OCI-LY1 (cell line): ENCODE data around the gene INO80B.

Experiments
- H2AFZ ChIP-seq: fragments of 200-600 bp; sonication (generic), shearing (Covaris generic); 2 replicates; pipeline ENCODE4 v1.6.0; 2014; ENCODE audit warnings: antibody characterized with exemption, mild to moderate bottlenecking, low read length
- H3F3A ChIP-seq: fragments of 200-600 bp; sonication (generic), shearing (Covaris generic); 2 replicates; pipeline ENCODE4 v1.6.0; 2014; ENCODE audit warnings: mild to moderate bottlenecking, antibody characterized with exemption, low read length, moderate library complexity; ENCODE audit not compliant: insufficient read depth
- H3K27ac ChIP-seq: fragments of 200-600 bp; sonication (generic); 2 replicates; pipeline ENCODE4 v1.5.1; 2014; ENCODE audit warnings: low read length, mixed run types, mild to moderate bottlenecking, low read depth; ENCODE audit not compliant: poor library complexity, severe bottlenecking
- H3K27me3 ChIP-seq: fragments of 200-600 bp; sonication (generic); 2 replicates; pipeline ENCODE4 v1.6.0; 2014; ENCODE audit warnings: antibody characterized with exemption, mild to moderate bottlenecking, low read length, moderate library complexity; ENCODE audit not compliant: insufficient read depth
- H3K36me3 ChIP-seq: fragments of 200-600 bp; sonication (generic); 2 replicates; pipeline ENCODE4 v1.6.1; 2014; ENCODE audit warnings: mild to moderate bottlenecking, antibody characterized with exemption, low read length, moderate library complexity, mixed read lengths; ENCODE audit not compliant: insufficient read depth
- H3K4me1 ChIP-seq: fragments of 200-600 bp; sonication (generic); 2 replicates; pipeline ENCODE4 v1.5.1; 2014; ENCODE audit warnings: mild to moderate bottlenecking, low read length, moderate library complexity; ENCODE audit not compliant: insufficient read depth, severe bottlenecking
- H3K4me2 ChIP-seq: fragments of 200-600 bp; sonication (generic), shearing (Covaris generic); 2 replicates; pipeline ENCODE4 v1.6.1; 2014; ENCODE audit warnings: low read length
- H3K4me3 ChIP-seq: fragments of 200-600 bp; sonication (generic); 2 replicates; pipeline ENCODE4 v1.5.1; 2014; ENCODE audit warnings: low read length, low read depth, mild to moderate bottlenecking, mixed read lengths; ENCODE audit not compliant: poor library complexity, severe bottlenecking
- H3K79me2 ChIP-seq: fragments of 200-600 bp; shearing (Covaris generic); 2 replicates; pipeline ENCODE4 v1.6.1; 2016; ENCODE audit warnings: mixed run types, low read length, mixed read lengths; ENCODE audit not compliant: insufficient read depth
- H3K9ac ChIP-seq: fragments of 200-600 bp; sonication (generic), shearing (Covaris generic); 2 replicates; pipeline ENCODE4 v1.6.1; 2014; ENCODE audit warnings: mild to moderate bottlenecking, low read length, mixed read lengths
- H3K9me2 ChIP-seq: fragments of 200-600 bp; sonication (generic), shearing (Covaris generic); 2 replicates; pipeline ENCODE4 v1.6.1; 2014; ENCODE audit warnings: low read depth, mild to moderate bottlenecking, low read length, mixed read lengths
- H3K9me3 ChIP-seq: fragments of 200-600 bp; shearing (Covaris generic); 2 replicates; pipeline ENCODE4 v1.6.1; 2014; ENCODE audit warnings: low read length, mixed read lengths
- H4K20me1 ChIP-seq: fragments of 200-600 bp; sonication (generic), shearing (Covaris generic); 2 replicates; pipeline ENCODE4 v1.6.0; 2016; ENCODE audit warnings: mild to moderate bottlenecking, low read length; ENCODE audit not compliant: insufficient read depth
- EZH2 ChIP-seq: fragments of 200-600 bp; sonication (generic), shearing (Covaris generic); IDR thresholded peaks from 2 replicates; pipeline ENCODE4 v1.8.0; 2017; ENCODE audit warnings: borderline replicate concordance, mixed run types, mild to moderate bottlenecking, antibody characterized with exemption, low read length, moderate library complexity, mixed read lengths
- TF ChIP-seq, protein P1 (sequence below): fragments of 200-600 bp; sonication (generic), shearing (Covaris generic); IDR thresholded peaks from 2 replicates; pipeline ENCODE4 v1.5.1; 2017; ENCODE audit warnings: mild to moderate bottlenecking, antibody characterized with exemption, low read length, moderate library complexity, mixed read lengths

Gene INO80B

DNA sequence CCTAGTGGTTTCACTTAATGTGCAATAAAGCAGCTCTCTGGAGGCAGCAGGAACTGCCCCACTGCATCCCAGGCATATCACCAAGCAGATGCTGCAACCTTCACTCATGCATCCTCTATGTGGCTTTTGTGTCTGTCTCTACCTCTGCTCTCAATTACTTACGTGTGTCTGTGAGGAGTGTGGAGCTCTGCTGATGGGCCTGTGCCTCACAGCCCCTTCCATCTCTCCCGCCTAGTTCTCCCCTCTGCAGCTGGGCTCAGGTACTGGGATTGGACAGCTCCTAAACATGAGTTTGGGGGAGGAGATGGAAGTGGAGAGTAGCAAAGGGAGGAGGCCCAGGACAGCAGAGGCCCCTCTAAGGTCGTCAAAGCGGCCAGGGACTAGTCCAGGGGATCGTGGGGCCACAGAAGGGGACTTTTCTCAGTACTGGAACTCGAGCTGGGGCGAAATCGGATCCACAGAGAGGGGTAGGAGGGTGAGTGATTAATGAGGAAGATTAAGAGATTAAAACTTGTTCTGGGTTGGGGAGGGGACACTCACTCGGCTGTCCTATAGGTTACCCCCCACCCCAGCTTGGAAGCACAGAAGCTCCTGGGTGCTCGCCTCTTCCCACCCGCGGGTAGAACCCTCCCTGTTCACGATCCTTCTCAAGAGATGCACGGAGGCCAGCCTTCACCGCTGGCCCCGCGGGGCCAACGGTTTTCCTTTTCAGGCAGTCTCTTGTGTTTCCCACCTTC is 46.6 kb downstream of the INO80B start:
- Histone ChIP-seq H3K9ac (no peak overlapping the region), H4K20me1 (no peaks in the 10 kb centered on the region), H3K4me3 (no peak overlapping the region), H3K4me1 (peaks cover 25% of the 10 kb centered on the region), H2AFZ (no peak overlapping the region), H3F3A (no peaks in the 10 kb centered on the region), H3K27me3 (peaks cover 25% of the 10 kb centered on the region; the same call in 1 of the 2 replicates), H3K79me2 (no peaks in the 10 kb centered on the region), H3K9me2 (no peaks in the 10 kb centered on the region), H3K9me3 (no peaks in the 10 kb centered on the region), H3K4me2 (no peak overlapping the region), H3K36me3 (peaks cover 17% of the 10 kb centered on the region), H3K27ac (no peak overlapping the region)
- TF ChIP-seq EZH2, result no peak
- TF ChIP-seq, protein P1, sequence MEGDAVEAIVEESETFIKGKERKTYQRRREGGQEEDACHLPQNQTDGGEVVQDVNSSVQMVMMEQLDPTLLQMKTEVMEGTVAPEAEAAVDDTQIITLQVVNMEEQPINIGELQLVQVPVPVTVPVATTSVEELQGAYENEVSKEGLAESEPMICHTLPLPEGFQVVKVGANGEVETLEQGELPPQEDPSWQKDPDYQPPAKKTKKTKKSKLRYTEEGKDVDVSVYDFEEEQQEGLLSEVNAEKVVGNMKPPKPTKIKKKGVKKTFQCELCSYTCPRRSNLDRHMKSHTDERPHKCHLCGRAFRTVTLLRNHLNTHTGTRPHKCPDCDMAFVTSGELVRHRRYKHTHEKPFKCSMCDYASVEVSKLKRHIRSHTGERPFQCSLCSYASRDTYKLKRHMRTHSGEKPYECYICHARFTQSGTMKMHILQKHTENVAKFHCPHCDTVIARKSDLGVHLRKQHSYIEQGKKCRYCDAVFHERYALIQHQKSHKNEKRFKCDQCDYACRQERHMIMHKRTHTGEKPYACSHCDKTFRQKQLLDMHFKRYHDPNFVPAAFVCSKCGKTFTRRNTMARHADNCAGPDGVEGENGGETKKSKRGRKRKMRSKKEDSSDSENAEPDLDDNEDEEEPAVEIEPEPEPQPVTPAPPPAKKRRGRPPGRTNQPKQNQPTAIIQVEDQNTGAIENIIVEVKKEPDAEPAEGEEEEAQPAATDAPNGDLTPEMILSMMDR, result no peak

DNA sequence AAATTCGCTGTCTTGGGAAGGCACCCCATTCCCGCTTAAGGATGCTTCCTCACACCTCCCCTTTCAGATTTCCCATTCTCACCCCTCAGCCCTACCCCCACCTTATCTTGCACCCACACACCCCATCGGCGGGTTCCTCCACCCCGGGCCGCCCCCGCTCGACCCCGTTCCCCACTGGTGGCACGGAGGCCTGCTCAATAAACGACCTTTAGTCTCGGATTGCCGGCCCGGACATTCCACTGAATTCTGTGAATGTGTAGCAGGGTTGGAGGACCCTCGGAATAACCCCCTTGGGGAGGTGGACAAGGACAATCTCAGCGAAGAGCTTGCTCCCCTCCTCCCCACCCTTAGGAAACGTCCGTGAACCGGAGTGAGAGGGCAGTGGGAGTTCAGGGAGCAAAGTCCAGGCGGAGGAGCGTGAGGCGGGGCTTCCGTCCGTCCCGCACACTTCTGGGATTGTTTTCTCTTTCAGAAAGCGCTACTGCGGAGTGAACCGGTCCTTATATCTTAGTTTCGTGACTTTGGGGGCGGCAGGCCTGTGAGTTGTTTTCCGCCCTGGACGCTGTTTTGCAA is 47.3 kb downstream of the INO80B start:
- TF ChIP-seq, protein P1, result no peak
- TF ChIP-seq EZH2, result no peak
- Histone ChIP-seq H3K4me3 (peak overlapping the region; percentile 53), H3K79me2 (no peaks in the 10 kb centered on the region), H3K36me3 (peaks cover 17% of the 10 kb centered on the region), H3K9me3 (no peaks in the 10 kb centered on the region), H3K27me3 (peaks cover 25% of the 10 kb centered on the region; the same call in 1 of the 2 replicates), H3K4me2 (peak overlapping the region; percentile 61), H3K4me1 (peaks cover 30% of the 10 kb centered on the region), H4K20me1 (no peaks in the 10 kb centered on the region), H3K9me2 (no peaks in the 10 kb centered on the region), H3K27ac (no peak overlapping the region), H3K9ac (peak overlapping the region; percentile 61), H3F3A (no peaks in the 10 kb centered on the region), H2AFZ (no peak overlapping the region)

DNA sequence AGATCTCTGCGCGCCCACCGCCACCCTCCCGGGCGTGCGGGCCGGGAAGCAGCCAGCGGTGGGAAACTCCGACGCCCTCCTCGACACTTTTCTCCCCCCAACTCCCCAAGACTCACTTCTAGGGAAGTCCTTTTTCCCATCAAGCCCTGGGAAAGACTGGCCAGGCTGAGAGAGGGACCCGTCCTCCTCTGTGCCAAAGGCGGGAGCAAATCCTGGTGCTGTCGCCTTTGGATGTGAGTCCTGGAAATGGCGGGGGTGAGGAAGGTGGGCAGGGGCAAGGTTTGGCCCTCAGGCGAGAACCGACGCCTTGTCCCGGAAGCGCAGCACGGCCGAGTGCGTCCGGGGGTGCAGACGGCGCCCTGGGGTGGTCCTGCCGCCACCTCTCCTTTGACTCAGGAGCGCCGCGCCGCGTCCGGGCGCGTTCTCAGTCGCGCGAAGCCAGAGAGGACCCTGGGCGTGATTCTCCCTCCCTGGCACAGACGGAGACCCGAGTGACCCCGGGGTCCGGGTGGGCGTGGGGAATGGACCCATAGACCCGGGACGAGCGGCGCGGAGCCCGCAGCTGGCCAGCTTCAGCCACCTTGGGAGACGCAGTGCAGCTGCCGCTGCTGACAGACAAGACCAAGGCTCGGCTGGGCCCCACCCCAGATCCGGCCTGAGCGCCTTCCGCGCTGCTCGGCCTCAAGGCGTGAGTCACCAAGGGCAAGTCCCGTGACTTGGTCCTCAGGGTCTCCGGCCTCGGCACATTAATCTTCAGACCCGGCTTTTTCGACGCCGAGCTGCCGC is 48.0 kb downstream of the INO80B start:
- Histone ChIP-seq H2AFZ (no peak overlapping the region), H3K27me3 (peaks cover 25% of the 10 kb centered on the region; the same call in 1 of the 2 replicates), H3K9me3 (no peaks in the 10 kb centered on the region), H3K79me2 (no peaks in the 10 kb centered on the region), H3K4me2 (peak overlapping the region; percentile 61), H3K27ac (no peak overlapping the region), H3K4me1 (peaks cover 31% of the 10 kb centered on the region), H3K36me3 (peaks cover 17% of the 10 kb centered on the region), H3F3A (no peaks in the 10 kb centered on the region), H3K9ac (peak overlapping the region; percentile 61), H4K20me1 (no peaks in the 10 kb centered on the region), H3K9me2 (no peaks in the 10 kb centered on the region), H3K4me3 (peak overlapping the region; percentile 53)
- no peak for TF ChIP-seq EZH2
- TF ChIP-seq, protein P1, result peak; percentile 58
